Amygdala (tissue), 56 donors: ENCODE results near the gene UCP2.

Source experiments
- DNase-seq, 56 donors: peaks; one replicate each; lab custom pipeline; 2025; lab: John Stamatoyannopoulos, UW

Gene UCP2

GRCh38 chr11:74010306-74011300, 28.0 kb upstream of the UCP2 start:
- no peak for DNase-seq

GRCh38 chr11:74009675-74010305, 27.1 kb upstream of the UCP2 start:
- DNase-seq: no peak

GRCh38 chr11:74009230-74009547, 26.5 kb upstream of the UCP2 start:
- no peak for DNase-seq

- DNase-seq: no peak
These were observed 26.0 kb upstream of the UCP2 start, which contains the start of gene UCP3 for GRCh38 chr11:74008373-74009229. Gene UCP3 (minus strand): TSS chr11:74009085. CDS start chr11:74007042, 2,043 bp downstream.

GRCh38 chr11:74007691-74008372, 25.2 kb upstream of the UCP2 start:
- DNase-seq: no peak

- no peak for DNase-seq
These were observed 24.2 kb upstream of the UCP2 start for GRCh38 chr11:74006743-74007304.

GRCh38 chr11:74005721-74006517, 23.3 kb upstream of the UCP2 start:
- no peak for DNase-seq

GRCh38 chr11:74004759-74005615, 22.3 kb upstream of the UCP2 start:
- peak in 2 of 56 donors; percentile 20 to 32 for DNase-seq

- DNase-seq: no peak
These were observed 21.5 kb upstream of the UCP2 start for GRCh38 chr11:74004046-74004695.

GRCh38 chr11:74002832-74003231, 20.2 kb upstream of the UCP2 start:
- DNase-seq: no peak

GRCh38 chr11:74001822-74002286, 19.2 kb upstream of the UCP2 start:
- DNase-seq: no peak

GRCh38 chr11:74000307-74001133, 17.9 kb upstream of the UCP2 start:
- peak in 1 of 56 donors; percentile 49 for DNase-seq

- no peak for DNase-seq
These were observed 17.1 kb upstream of the UCP2 start for GRCh38 chr11:73999581-74000306.

- no peak for DNase-seq
These were observed 16.4 kb upstream of the UCP2 start for GRCh38 chr11:73998846-73999575.

- no peak for DNase-seq
These were observed 14.6 kb upstream of the UCP2 start for GRCh38 chr11:73997120-73997770.
